NCI-H526 (cell line): ENCODE data around the gene DCLK1.

Source experiments
- DNase-seq, 2 experiments: peaks; one replicate each; lab custom pipeline; 2025; lab: John Stamatoyannopoulos, UW

Gene DCLK1

DNA sequence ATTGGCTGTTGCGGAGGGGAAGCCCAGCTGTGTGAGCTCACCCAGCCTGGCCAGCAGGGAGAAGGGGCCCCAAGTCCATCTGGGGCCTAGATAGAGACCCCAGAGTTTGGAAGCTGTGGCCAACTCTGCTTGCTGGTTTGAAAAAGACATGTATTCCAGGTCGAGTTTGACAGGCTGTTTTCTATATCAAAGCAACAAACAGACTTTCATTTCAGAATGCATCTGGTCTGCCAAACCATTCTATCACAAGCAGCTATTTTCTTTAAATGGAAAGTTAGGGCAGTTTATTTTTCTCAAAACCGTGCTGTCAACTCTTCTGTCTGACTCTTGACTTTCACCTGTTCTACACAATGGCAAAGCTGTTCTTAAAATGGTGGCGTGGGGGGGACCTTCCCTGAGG is 185.8 kb downstream of the DCLK1 start:
- no peak for DNase-seq

DNA sequence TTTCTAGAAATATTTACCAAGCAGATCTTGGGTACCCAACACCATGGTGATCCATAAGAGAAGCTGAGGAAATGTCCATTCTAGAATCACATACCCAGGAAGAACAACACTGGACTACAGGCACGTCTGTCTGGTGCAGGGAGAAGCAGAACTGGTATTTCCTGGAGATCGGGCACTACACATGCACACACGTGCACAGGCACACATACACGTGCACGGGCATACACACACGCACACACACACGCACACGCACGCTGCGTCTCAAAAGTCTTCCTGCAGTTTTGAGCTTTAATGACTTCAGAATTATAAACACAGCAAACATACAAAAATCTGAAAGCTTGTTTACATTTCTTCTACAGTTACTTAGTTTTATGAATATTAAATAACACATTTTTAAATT is 189.8 kb downstream of the DCLK1 start:
- no peak for DNase-seq

DNA sequence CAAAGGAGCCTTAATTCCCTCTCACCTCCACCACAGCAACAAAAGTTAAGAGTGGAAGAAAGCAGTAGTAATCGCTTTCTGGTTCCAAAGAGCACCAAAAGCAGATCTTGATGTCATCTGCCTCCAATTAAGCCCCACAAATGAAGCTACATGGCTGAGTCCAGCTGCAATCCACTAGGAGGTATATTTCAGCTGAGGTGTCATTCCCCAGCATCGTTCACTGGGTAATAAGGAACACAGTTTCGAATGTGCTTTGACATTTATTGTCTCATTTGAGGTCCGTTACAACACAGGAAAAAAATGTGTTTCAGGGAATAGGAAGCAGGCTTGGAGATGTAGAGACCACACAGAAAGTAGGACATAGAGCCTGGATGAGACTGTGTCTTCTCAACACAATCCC is 190.4 kb downstream of the DCLK1 start:
- no peak for DNase-seq

DNA sequence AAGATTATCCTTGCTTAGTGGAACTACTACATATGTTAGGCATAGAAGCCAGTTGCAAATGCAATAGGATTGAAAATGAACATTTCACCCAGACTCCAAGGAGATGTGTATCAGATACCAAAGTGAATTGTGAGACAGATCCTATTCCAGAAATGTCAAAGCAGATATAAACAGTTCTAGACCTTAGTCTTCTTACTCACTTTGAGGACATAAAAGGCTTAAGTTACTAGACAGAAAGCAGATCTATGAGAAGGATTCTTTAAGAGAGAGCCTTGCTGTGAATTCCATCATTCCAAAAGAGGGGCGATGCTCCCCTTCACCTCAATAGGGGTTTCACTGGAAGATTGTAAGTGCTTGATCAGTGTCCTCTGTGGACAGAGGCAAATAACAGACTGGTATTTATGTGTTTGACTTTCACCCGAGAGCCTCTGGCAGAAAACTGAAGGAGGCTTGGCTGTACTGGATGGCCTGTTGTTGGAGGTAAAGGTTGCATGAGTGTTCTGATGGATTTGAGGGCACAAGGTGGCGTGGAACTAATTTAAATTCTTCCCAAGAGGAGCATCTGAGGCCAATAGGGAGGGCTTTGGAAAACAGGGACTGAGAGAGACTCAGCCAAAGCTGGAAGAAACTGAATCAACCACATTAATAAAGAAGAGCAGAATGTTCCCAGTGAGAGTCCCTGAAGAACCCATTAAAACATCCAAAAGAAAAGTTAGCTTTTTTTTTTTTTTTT is 194.8 kb downstream of the DCLK1 start:
- no peak for DNase-seq

DNA sequence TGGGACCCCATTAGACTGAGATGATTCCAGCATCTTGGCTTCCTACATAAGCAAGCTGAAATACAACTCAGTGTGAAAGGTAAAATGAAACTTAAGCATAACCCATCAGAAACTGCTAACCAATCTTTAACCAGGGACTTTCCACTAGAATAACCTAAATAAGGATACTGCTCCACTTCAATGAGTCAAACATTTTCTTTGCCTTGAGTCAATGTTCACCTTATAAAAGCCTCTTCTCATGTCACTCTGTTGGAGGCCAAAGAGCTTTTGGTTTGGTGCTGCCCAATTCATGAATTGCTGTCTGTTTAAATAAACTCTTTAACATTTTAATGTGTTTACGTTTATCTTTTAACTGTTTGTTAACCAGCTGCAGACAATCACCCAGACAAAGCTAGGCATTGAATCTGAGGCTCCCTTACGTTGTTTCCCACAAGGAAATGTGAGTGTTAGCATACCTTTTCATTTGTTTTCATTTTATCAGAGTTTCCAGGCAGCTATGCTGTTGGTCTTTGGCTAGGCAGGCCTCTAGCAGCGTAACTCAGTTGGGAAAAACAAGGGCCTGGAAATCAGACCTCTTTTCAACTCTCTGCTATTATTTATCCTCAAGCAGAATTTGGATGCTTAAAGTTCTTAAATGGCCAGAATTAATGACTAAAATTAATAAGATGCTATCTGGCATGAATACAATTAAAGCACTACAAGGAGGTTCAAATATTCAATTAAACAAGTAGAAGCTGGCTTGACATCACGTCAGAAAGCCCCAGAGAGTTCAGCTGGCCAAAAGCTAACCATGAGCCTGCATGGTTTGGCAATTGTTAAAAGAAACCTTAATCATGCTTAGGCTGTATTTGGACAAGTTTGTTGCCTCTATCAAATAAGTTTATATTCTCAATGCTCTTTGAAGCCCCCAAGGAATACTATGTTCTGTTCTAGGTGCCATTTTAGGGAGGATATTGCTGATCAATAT is 200.2 kb downstream of the DCLK1 start:
- no peak for DNase-seq

DNA sequence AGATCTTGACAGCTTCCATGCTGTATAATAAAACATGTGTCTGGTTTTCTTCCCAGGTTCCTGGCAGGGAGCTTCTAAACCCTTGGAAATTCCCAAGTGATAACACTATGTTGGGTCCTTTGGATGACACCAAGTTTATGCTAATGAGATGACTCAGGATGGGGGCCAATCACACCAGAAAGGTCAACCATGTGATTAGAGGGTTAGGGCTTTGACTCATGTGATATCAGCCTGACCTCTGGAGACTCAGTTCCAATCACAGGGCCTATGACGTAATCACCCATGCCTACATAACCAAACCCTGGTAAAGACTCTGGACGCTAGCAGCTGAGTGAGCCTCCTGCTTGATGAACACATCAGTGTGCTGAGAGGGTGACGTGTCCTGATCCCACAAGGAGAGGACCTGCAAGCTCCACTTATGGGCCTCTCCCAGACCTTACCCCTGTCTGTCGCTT is 203.6 kb downstream of the DCLK1 start:
- no peak for DNase-seq

DNA sequence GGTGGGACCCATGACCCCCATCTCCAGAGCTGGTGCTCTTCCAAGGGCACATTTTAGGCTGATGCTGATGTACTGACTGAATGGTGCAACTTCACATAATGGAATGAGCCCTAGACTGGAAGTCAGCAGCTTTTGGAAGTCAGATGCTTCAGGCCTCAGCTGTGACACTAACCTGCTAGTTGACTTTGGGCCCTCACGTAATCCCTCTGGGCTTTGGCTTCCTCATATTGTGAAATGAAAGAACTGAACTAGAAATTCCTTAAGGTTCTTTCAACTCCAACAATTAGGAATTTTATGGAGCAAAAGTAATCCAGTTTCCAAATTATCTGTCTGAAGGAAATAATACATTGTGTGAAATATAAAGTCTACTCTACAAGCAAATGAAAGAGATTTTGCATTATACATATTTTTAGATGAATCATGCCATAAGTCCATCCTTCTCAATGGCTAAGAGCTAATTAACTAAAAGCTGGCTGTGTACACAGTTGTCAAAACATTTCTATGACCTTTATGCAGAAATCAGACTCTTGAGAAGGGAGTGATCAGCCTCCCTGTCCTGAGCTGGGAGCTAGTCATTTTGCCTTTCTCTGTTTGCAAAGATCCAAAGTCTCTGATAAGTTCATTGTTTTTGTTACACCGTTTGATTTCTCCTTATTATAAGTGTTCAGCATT is 204.2 kb downstream of the DCLK1 start:
- no peak for DNase-seq

DNA sequence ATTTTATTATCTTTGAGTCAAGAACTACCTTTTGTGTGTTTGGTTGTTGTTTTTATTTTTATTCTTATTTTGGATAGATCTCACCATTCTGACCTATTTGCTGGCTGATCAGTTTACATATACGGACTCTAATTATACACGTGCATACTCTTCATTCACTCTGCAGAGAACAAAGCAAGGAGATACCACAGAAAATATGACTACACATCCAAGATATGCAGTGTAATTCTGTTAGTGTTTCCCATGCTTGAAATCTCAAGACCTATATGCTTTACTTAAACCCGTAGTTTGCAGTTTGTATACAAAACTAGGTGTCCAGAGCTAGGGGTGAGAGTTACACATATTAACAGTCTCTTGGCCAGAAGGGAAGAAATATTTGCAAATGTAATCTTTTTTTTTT is 205.5 kb downstream of the DCLK1 start:
- no peak for DNase-seq

DNA sequence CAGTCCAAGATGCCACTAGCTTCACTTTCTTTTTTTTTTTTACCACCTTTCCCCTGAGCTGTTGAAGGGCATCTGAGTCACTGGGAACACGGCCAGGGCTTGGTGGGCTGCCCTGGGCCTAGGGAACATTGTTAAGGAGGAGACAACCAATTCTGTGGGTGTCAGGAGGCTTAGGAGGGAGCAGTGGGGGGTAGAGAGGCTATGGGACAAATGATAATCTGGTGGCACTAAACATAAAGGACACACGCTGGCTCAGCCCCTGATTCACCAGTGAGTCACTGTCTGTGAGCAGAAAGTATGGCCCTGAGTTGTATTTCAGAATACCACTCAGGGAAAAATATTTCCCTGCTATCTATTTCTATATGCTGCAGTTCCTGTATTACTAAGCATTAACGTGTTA is 207.8 kb downstream of the DCLK1 start:
- DNase-seq, result no peak

DNA sequence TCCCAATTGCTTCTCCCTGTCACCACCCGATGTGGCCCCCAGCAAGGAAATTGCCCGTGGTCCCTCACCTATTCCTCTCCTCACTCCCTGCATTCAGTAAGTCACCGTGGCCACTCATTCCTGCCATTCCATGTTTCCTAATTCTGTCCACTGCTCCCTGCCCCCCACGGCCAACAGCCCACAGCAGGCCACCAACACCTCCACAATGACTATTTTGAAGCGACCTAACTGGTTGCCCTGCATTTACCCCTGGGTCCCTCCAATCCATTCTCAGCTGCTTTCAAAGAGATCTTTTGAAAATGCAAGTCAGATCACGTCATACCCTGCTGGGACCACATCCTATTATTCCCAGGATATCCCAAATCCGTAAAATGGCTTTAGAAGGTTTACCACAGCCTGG is 210.4 kb downstream of the DCLK1 start:
- no peak for DNase-seq

DNA sequence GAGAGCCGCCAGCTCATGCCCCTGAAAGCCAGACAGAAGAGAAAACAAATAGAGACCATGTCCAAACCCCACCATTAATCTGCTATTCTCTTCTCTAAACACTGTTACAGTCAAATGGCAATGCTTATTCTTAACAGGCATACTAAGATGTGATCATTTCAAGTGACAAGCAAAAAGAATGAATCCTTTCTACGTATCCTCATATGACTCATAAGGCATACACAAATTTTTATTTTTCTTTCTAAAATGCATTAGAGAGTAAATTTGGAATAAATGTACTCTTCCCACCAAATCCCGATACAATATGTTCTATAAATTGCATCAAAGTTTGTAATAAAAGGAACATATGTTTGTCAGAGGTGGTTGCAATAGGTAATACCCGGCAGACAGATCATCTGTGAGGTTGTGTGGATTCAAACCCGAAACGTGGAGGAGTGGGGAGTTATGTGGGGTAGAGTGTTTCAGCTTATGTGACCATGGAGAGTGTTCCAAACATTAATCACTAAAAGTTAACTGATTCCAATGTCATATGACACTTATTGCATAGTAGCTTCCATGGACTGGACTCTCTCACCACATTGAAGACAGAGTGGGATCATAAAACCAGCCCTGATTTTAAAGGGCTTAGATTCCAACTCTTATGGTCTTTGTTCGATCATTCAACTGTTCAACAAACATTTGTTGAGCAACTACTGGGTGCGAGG is 213.1 kb downstream of the DCLK1 start:
- no peak for DNase-seq

DNA sequence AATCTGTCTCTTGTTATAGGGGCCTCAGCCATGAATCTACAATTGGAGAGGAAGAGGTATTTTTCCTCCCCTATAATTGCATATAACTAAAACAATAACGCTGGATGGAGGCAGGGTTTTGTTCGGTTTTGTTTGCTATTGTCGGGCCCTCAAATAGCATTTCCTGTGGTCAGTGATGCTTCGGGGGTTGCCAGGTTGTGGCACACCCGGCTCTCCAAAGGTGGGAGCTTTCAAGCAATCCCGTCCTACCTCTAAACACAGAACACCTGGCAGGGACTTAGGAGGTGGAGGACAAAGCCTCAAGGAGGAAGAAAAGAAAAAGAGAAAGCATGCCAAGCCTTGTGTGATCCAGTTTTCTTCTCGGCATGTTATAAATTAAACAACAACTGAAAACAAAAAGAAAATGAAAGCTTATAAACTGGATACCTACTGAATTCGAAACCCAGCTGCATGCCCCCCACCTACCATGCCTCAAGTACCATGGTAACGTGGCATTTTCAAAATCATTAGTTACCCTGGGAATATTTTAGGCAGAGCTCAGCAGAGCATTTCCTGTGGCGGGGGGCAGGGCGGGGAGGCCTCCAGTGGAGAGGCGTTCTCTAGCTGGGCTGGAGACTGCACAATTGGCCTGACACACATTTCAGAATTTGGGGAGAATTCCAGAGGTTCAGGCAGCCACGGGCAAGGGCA is 213.8 kb downstream of the DCLK1 start:
- DNase-seq, result no peak

DNA sequence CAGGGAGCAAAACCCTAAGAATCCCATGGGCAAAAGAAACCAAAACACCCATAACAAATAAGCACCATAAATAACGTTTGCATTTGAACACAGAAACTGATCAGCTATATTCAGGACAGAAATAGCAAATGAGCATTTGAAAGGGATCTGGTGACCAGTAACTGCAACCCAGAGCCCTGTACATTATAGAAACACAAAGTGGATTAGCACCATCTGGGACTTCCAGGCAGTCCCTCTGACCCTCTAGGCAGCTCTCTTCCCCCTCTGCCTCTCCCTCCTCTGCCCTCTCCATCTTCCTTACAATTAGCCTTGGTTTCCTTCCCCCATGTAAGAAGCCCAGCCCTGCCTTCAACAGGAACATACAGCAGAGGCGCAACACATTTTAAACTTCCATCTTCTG is 215.0 kb downstream of the DCLK1 start:
- DNase-seq, result no peak

DNA sequence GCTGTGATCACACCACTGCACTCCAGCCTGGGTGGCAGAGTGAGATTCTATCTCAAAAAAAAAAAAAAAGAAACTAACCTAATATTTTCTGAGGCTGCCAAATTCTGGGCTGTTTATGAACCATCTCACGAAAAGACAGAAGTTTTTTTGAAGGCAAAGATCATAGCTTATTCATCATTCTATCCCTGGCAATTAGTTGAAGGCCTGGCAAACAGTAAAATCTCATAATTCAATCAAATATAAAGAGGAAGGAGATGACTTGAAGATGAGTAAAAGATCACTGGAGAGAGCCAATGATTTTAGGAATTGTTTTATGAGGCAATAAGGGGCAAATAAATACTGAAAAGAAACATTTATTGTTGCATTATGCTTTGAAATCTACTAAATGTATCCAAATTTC is 216.5 kb downstream of the DCLK1 start:
- DNase-seq, result no peak

DNA sequence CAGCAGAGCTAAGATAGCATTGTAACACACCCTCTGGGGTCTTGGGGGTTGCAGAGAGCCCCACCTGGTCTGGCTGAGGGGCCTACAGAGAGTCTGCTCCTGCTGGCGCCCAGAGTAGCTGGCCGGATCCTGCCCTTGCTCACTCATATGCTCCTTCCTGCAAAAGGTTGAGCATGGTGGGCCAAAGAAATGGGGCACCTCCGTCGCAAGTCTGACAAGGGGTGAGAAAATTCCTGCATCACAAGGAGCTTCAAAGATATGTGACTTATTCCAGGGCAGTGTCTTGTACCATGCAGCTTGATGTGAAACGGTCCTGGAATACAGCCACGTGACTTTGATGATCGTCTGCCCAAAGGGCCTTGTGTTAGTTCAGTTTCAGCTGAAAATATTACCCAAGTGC is 218.3 kb downstream of the DCLK1 start:
- DNase-seq, result no peak

DNA sequence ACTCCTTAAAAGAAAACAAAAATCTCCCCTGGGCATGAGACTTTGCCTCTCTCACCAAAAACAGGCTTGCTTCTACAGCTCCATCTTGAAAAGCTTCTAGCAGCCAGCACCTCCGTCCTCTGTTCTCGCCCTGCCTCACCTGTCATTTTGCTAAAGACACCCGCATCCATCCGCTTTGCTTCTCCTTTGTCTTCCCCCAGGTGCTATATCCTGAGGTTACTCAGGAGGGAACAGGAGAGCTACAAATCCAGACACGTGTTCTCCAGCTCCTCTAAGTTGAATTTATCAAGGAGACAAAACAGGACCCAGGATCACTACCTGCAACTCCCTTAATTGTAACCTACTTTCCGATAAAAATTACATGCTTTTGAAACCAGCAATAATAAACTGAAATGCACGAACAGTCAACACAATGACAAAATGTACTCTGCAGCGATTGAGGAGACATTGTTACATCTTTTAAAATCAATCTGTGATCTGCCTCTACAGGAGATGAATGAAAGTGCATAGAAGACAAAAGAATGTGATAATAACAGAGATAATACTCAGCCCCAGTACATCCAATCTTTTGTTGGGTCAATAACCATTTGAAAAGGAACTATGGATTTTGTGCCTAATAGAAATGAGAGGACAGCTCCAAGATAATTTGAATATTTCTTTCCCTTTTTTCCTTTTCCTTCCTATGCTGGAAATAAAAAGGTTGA is 221.2 kb downstream of the DCLK1 start:
- no peak for DNase-seq

DNA sequence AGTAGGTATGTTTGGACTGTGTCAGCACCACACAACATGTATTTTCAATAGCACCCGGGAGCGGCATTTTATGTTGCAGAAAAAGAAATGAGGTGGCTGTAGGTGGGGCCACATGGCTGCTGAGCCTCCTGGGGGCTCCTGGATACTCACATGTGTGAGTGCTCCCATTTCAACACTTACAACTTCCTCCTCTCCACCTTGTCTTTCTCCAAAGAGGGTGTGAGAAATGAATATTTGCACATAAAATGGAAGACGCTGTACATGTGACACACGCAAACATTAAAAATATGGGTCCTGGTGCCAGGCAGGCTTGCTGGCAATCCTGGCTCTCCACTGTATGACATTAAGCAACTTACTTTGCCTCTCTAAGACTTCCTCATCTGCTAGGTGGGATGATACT is 222.1 kb downstream of the DCLK1 start:
- DNase-seq, result no peak

DNA sequence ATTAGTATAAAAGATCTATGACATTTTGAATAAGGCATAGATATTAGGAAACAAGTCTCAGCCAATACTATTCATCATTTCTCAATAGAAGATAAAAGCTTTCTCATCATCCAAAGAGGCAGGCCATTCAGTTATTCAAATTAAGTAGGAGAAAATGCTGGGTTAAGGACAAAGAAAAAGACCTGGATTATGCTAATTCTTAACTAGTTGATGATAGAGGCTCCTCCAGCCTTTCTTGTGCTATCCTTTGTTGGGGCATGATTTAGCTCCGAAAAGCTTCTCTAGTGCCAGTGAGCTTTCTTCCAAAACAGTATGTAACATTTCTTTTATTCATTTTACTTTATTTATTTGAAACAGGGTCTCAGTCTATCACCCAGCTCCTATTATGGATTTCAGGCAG is 223.0 kb downstream of the DCLK1 start:
- no peak for DNase-seq

DNA sequence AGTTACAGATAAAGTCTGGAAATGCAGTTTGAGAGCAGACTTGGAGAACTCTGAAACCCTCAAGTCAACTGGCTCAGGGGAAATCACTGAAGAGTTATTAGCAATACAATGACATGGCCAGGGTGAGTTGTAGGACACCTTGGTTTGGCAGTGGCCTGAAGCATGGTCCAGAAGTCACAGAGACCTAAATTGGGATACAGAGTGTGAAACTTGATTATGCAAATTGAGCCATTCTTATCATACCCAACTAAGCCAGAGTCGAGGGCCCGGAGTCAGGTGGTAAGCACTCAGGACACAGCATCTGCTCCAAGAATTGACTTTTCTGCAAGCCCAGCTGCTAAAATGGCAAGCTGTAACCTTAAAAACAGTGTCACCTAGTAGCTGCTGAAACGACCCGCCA is 224.5 kb downstream of the DCLK1 start:
- DNase-seq, result no peak

DNA sequence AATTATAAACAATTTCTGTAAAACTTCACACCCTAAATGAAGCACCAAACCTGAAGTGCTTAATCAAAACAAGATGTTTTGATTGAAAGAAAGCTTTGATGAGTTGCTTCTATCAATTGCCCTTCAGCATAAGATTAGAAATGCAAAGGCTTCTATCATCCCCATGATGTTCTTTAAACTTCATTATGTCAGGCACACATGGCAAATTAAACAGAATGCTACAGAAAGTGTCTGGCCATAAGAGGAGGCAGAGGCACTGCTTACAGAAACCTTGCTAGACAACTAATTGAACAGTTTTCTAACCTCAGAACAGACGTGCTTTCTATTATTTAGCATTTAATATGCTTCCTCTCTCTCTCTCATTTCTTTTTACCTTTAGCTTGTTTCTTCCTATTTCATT is 228.1 kb downstream of the DCLK1 start:
- no peak for DNase-seq

DNA sequence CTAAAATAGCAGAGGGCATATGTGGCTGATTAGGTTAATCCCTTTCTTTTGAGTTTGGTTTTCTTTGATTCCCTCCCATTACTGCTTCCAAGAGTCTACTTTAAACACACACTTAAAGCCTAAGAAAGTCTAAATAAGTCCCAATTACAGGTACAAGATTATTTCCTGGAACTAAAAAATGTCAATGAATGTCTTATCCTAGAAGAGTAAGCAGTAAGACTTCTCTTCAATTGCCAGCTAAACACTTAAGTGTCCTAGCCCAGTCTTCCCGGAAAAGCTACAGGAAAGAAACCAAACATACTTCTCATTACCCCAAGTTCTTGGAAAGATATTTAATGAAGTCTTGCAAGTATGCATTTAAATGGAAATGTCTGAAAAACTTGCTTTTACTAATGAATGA is 233.1 kb downstream of the DCLK1 start:
- no peak for DNase-seq
